GM19455 (cell line): ENCODE measurements around the gene ARMCX4.
"Not testable (repeated sequence)": the region's sequence is repeated elsewhere in the genome, so short reads cannot be mapped to it uniquely, and the experiment has no call there.

Experiments
- ATAC-seq: cut with Tn5 transposase; IDR thresholded peaks from one replicate; pipeline ENCODE4 v1.9.1; 2021; ENCODE audit not compliant: unreplicated experiment

Gene ARMCX4

DNA sequence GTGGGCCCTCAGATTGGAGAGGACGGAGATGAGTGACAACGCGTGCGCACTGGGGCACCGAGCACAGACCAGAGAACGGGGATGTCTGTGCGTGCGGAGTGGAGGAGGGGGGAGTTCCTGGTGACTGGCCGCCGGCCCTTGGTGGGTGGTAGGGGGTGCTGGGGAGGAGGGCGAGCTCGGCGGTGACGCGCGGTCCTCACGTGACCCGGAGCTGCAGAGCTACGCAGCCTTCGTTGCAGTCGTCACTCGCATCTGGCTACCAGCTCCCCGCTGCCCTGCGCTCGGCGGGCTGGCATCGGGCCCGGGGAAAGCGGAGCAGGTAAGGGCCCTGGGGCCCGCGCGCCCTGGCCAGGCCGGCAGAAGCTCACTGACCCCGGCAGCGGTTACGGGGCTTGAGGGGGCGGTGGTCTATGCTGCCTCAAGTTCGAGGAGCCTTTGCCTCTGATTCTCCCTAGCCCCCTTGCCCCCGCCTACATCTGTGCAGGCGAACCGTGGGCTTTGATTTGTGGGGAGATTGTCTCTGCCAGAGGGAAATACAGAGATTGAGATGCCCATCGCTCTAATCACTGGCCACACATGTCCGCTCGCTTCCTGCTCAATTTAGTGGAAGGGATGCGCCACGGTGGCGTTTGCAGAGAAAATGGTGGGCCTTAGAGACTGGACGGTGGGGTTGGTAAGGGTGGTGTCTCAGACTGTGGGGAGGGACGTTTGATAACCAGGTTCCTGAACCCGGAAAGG is at the start of gene ARMCX4:
Gene ARMCX4, plus strand, starts transcription at position 245 of the 738 bp plus-strand sequence. CDS start 3,134 bp downstream, outside the sequence.
- no peak for ATAC-seq

DNA sequence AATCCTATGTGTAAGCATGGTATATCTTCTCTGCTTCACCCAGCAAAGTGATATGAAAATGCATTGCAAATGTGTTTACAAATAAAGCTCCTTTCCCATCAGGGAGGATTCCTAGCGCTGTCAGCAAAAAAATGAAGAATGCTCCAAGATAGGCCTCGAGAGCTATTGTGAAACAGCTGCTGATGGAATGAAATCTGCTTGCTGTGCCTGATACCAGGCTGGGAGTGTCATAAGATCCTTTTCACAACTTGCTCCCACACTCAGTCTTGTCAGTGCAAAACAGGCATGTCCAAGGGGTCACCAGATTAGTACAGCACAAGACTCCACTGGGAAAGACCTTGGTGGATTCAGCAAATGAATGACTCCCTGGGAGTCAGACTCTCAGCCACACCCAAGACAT is 43.2 kb upstream of the ARMCX4 start:
- ATAC-seq: no peak

DNA sequence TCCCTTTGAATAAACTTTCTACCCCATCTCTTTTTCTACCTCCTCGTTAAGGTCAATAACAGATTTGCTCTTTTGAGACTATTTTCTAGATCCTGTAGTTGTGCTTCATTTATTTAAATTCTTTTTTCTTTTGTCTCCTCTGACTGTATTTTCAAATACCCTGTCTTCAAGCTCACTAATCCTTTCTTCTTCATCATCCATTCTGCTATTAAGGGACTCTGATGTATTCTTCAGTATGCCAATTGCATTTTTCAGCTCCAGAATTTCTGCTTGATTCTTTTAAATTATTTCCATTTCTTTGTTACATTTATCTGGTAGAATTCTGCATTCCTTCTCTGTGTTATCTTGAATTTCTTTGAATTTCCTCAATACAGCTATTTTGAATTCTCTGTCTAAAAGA is 36.0 kb upstream of the ARMCX4 start:
- ATAC-seq: no peak

DNA sequence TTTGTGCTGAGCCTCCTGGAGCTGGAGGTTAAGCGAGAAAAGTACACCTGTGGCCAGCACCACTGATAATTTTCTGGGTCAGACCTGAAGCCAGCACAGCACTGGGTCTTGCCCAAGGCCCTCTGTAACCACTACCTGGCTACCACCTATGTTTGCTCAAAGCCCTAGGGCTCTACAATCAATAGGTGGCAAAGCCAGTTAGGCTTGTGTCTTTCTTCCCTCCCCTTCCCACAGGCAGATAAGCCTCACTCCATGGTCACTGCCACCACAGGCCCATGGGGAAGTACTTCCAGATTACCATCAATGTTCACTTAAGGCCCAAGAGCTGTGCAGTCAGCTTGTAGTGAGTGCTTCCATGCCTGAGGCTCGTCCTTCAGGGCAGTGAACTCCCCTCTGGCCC is 35.2 kb upstream of the ARMCX4 start:
- ATAC-seq: no peak

DNA sequence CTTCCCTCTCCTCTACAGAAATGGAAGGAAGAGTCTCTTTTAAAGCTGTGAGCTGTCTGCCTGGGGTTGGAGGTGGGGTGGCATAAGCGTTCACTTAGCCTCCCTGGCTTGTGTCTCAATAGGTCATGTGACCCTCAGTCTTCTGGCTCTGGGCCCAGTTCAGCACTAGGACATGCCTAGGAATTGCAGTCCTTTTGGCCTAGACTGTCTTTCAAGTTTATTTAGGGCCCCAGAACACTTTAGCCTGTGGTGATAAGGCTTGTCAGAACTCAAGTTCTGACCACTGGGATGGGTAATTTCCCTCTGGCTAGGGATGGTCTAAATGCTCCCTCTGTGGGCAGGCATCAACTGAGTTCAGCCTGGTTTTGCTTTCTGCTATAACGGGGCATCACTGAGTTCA is 34.3 kb upstream of the ARMCX4 start:
- ATAC-seq: no peak

DNA sequence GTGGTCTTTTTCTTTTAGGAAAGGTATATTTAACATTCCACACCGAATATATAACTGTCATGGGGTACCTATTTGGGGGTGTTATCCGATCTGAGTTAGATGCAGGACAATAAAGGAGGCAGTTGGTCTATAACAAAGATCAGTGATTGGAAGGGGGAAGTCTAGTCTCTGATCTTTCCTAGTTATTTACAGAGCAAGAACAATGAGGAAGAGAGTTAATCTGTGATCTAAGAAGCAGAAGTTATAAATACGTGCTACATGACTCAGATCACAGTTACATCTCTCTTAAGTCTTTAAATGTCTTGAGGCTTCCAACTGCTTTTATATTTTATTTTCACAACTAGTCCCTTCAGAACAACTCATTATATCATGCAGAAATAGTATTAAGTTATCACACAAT is 33.2 kb upstream of the ARMCX4 start:
- ATAC-seq: no peak

DNA sequence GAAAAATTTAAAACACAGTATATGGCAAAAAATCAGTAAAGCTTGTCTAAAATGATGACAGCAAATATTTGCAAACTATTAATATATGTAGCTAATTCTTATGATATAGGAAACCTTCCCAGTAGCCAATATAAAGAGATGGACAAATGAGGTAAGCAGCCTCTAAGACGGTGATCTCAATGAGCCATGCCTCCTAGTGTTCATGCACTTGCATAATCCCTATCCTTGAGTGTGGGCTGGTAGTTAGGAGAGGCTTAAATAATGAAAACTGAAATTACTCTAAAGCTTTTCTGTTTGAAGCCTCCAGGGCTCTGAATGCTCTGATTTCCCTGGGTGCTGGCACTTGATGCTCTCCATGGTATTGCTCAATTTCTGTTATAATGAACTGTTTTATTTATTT is 24.6 kb upstream of the ARMCX4 start:
- ATAC-seq: no peak

DNA sequence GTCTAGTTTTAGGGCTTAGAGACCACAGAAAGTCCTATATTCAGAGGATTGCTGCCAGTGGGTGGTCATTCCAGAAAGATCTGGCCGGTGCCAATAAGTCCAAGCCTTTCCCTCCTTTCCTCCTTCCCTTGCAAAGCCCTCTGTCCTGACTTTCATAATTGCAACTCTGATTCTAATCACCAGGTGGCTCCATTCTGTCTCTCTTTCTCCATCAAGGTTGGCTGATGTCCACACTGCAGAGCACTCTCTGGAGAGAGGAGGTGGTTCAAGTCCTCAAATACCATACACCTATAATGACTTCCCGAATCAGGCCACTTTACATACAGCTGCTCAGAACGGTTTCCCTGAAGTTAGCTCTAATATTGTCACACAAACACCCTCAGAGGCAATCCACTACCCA is 22.4 kb upstream of the ARMCX4 start:
- ATAC-seq: no peak

DNA sequence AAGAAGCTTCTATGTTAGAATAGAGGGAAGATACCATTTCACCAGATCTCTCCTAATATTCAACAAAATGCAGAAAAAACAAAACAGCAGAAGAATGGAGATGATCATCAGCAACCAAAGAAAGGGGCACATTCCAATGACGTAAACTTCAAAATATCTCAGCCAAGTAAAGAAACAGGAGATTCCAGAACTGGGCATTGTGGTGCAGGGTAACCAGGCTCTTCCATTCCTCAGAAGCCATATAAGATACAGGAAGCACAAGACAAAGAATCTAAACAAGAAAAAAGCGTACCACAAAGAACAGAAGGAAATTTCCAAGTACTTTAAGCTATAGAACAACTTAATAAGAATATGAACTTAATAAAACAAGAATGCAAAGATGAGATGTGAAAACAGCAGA is 6.9 kb upstream of the ARMCX4 start:
- ATAC-seq: no peak

DNA sequence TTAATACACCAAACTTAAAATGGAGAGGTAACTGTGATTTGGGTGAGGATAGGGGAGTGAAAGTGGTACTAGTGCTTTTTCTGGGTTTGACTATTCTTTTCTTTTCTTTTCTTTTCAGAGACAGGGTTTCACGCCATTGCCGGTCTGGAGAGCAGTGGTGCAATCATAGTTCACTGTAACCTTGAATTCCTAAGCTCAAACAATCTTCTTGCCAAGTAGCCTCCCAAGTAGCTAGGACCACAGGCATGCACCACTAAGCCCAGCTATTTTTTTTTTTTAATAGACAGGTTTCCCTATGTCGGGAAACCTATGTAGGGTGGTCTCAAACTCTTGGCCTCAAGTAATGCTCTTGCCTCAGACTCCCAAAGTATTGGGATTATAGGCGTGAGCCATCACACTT is 3.0 kb upstream of the ARMCX4 start:
- ATAC-seq: no peak

DNA sequence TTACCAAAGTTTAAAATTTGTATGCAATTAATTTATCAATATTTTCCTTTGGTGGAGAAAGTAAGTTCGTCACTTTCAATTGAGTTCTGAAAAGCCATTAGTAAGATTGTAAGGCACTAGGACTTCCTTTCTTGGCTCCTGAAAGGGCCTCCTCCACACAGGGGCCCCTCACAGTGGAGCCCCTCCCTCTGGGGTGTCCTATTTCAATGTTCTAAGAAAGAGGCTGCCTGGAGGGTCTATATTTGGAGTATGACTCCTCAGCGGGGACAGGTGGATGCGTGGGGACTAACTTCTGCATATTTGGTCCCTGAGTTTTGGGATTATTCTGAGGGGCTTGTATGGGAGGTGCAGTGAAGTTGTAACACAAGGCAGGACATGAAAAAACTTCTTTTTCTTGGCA is 1.6 kb upstream of the ARMCX4 start:
- ATAC-seq: no peak

DNA sequence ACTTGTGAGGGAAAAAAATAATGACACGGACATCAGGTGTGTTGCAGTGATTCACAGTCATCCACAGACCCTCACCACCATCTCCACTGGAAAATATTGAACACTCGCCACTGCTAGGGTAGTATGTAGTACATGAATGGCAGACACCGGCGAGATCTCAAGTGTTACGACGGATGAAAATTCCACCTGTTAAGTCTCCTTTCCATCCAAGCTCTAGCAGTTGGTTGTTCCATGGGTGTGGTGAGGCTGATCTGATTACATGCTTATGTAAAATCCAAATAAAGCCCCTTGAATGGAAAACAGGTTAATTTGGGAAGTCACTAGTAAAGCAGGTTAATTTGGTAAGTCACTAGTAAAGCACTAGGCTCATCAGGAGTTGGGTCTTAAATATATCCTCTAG is 1.1 kb upstream of the ARMCX4 start:
- ATAC-seq: no peak

DNA sequence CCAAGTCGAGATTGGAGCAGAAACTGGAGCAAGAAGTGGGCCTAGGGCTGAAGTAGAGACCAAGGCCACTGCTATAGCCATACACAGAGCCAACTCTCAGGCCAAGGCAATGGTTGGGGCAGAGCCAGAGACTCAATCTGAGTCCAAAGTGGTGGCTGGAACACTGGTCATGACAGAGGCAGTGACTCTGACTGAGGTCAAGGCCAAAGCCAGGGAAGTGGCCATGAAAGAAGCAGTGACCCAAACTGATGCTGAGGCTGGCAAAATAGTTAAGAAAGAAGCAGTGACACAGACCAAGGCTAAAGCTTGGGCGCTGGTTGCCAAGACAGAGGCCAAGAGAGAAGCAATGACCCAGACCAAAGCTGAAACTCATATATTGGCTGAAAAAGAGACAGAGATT is 3.5 kb downstream of the ARMCX4 start:
- ATAC-seq: no peak

DNA sequence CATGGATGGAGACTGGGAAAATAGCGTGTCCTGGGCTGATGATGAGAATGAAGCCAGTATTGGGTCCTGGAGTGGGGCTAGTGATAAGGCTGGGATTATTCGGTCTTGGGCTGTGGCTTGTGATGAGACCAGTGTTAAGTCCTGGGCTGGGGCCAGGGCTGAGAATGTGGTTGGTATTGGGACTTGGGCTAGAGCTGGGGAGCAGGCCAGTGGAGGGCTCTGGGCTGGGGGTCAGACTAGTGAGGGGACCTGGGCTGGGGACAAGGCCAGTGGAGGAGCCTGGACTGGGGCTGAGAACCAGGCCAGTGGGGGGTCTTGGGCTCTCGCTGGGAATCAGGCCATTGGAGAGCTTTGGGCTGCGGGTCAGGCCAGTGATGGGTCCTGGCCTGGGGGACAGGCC is 6.7 kb downstream of the ARMCX4 start:
- ATAC-seq: no peak

DNA sequence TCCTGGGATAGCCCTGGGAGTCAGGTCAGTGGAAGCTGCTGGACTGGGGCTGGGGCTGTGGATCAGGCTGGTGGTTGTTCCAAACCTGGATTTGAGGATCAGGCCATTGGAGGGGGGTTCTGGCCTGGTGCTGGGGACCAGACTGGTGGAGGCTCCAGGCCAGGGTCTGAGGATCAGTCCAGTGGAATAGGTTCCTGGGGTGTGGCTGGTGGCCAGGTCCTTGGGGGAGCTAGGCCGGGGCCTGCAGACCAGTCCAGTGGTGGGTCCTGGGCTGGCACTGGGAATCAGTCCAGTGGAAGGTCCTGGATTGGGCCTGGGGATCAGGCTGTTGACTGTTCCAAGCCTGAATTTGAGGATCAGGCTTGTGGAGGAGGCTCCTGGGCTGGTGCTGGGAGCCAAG is 8.0 kb downstream of the ARMCX4 start:
- no peak for ATAC-seq

DNA sequence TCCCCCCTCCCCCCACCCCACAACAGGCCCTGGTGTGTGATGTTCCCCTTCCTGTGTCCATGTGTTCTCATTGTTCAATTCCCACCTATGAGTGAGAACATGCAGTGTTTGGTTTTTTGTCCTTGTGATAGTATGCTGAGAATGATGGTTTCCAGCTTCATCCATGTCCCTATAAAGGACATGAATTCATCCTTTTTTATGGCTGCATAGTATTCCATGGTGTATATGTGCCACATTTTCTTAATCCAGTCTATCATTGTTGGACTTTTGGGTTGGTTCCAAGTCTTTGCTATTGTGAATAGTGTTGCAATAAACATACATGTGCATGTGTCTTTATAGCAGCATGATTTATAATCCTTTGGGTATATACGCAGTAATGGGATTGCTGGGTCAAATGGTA is 17.7 kb downstream of the ARMCX4 start:
- not testable (repeated sequence) for ATAC-seq

DNA sequence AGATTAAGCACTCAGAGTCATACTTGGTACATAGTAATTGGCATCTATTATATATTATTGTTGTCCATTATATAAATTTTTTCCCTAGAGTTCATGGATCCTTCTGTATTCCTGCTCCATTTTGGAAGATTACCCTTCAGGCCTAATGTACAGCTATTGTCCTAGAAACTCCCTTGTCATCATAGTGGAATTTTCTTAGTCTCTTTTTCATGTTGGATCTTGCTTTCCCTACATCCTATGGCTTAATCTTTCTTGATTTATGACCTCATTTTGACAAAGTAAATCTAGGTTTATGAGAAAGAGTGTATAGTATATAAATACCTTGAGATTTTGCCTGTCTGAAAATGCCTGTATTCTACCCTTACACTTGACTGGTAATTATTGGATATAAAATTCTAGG is 22.1 kb downstream of the ARMCX4 start:
- ATAC-seq: no peak

DNA sequence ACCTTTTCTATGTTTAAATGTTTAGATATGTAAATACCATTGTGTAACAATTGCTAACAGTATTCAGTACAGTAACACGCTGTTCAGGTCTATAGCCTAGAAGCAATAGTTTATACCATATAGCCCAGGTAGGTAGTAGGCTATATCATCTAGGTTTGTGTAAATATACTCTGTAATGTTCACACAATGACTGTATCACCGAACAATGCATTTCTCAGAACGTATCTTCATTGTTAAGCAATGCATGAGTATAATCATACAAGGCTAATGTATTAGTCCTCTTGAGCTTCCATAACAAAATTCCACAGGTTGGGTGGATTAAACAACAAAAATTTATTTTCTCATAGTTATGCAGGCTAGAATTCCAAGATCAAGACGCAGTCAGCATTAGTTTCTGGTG is 22.7 kb downstream of the ARMCX4 start:
- ATAC-seq: no peak

DNA sequence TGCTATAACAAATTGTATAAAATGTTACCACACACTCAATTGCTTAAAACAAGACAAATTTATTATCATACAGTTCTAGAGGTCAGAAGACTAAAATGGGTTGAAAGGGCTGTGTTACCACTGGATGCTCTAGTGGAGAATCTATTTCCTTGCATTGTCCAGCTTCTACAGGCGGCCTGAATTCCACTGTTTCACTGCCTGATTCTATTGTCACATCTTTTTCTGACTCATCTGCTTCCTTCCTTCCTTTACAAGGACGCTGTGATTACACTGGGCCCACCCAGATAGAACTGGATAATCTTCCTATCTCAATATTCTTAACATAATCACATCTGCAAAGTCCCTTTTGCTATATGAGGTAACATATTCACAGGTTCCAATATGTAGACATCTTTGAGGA is 45.7 kb downstream of the ARMCX4 start:
- ATAC-seq: no peak
